C1 segment of cervical spinal cord (tissue), 14 donors: Measurements from ENCODE around the gene CPOX.

Source experiments
- DNase-seq, 14 donors: peaks; one replicate each; lab custom pipeline; 2025; lab: John Stamatoyannopoulos, UW

Gene CPOX

DNA sequence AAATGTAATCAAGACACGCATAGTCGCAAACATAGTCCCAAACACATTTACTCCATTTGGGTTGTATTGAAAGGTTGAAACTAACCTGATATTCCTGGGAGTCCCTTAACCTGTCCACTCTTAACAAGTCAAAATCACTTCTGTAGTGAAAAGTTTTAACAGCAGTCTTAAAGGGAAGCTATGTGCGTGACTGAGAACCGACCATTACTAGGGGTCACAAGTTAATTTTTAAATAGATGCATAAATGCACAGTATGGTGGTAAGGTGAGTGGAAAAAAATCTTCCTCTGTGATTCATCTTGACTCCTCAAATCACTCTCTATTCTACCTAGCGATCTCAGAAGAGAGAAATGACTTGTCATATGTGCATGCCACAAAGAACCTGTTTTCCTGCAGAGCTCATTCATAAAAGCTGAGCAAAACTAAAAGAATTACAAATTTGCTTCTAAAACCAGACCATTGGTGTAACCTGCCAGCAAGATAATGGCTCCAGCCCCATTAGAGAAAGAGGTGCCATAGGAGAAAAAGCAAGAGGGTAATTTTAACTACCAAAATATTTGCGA is 56.9 kb downstream of the CPOX start:
- DNase-seq = no peak

DNA sequence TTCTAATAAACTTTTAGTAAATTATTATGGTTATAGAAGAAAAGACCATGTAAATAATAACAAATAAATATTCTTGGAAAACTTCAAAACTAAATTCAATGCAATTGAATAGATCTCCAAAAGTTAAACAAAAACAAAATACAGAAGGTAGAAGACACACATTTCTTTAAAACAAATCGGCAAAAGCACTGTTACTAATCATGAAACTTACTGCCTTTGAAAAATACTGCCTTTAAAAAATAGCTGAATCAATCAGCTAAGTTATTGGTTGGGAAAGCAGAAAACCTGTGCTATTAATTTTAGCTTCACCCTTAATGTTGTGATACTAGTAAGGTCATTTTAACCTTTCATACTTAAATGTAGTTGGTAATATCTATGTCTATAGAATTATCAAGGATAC is 58.7 kb downstream of the CPOX start:
- DNase-seq = no peak

DNA sequence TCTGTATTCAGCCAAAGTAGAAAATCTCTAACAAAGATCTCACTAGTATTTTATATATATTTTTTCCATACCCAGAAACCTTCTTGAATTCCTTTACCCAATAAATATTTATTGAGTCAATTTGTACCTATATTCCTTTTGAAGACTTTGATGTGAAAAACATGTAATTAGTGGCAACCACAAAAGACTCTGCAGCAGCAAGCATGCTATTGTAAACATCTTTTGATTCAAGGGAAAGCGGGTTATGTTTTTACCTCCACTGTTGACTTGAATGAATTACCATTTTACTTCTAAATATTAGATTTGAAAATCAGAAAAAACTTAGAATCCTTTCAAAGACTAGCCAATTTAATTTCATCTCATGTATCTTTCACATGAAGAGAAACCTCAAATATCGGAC is 59.2 kb downstream of the CPOX start:
- no peak for DNase-seq

DNA sequence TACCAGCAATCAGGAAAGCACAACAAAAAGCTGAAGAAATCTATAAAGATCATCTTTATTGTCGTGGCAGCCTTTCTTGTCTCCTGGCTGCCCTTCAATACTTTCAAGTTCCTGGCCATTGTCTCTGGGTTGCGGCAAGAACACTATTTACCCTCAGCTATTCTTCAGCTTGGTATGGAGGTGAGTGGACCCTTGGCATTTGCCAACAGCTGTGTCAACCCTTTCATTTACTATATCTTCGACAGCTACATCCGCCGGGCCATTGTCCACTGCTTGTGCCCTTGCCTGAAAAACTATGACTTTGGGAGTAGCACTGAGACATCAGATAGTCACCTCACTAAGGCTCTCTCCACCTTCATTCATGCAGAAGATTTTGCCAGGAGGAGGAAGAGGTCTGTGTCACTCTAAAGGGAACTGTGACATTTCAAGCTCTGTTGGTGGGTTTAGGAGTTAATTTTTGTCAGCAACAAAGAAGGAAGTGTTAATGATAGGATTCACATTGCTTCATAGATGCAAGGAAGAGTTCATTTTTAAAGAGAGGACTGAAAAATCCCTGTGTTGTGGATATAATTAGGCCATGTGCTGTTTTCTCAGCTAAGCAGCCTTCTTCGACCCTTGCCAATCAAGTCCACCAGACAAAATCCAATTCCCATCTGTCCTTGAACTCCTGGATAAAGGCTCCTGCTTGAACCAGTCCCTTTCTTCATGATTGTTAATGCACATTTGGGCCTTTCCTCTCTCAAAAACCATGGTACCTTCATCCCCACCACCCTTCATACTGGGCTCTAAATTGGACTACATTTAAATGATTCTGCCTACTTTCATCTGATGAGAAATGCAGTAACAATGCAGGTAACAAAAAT is 60.5 kb downstream of the CPOX start:
- no peak for DNase-seq

DNA sequence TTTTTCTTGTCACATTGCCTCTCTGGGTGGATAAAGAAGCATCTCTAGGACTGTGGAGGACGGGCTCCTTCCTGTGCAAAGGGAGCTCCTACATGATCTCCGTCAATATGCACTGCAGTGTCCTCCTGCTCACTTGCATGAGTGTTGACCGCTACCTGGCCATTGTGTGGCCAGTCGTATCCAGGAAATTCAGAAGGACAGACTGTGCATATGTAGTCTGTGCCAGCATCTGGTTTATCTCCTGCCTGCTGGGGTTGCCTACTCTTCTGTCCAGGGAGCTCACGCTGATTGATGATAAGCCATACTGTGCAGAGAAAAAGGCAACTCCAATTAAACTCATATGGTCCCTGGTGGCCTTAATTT is 61.2 kb downstream of the CPOX start:
- no peak for DNase-seq

DNA sequence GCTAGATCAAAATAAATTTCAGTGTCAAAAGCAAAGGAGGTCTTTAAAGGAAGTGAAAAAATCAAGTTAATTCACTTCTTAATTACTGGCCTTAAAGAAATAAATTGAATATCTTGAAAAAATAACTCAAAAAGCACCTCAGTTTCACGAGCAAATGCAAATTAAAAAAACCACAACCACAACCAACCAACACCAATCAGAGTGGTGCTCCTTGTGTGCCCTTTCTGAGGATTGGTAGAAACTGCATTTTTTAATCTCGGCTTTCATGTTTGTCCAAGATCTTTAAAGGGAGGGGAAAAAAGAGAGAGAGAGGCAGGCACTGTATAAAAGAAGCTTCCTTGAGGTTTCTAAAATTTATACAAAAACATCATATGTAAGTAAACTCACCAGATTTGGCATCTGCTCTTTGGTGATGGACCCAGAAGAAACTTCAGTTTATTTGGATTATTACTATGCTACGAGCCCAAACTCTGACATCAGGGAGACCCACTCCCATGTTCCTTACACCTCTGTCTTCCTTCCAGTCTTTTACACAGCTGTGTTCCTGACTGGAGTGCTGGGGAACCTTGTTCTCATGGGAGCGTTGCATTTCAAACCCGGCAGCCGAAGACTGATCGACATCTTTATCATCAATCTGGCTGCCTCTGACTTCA is 61.7 kb downstream of the CPOX start, which contains the start of gene GPR15:
TSS of gene GPR15 (plus strand) at position 357 of the 653 bp plus-strand sequence. CDS start at position 413, 56 bp downstream.
- DNase-seq = no peak

DNA sequence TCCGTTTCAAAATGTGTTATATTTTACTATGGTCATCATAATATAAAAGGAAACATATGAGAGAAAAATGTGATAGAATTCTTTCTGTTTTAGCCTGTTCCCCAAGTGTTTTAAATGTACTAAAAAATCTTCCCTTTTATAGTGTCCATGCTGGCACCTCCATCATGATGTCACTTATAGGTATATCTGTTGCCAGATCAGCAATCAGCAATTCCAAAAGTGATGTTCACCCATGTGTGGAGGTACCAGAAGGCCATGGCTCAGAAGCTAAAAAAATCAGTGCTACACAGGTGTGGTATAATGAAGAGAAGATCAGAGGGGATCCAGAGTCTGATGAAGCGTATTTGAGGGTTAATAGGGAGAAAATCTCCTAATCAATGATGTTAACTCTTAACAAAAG is 62.7 kb downstream of the CPOX start:
- no peak for DNase-seq

DNA sequence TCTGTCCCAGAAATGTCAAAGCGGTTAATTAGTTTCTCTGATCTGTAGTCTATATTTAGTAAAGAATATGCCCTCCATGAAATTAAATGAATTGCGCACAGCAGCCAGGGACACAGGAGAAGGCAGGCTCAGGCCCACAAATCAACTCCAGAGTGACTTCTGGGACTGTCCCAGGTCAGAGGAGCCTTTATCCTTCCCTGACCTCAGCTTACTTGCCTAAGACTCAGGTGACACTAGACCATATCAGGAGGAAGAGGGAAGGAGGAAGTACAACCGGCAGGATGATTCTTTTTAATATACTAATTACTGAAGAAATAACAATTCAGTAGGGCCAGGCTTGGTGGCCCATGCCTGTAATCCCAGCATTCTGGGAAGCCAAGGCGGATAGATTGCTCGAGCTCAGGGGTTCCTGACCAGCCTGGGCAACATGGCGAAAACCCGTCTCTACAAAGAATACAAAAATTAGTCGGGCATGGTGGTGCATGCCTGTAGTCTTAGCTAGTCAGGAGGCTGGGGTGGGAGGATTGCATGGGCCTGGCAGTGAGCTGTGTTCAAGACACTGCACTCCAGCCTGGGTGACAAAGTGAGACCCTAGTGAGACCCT is 63.5 kb downstream of the CPOX start:
- DNase-seq = no peak
